Cerebellar cortex (tissue), 1 donor: ENCODE data around the gene TEAD3.
"Not testable (repeated sequence)": the region's sequence is repeated elsewhere in the genome, so short reads cannot be mapped to it uniquely, and the experiment has no call there.

Source experiments
- DNase-seq: peaks from one replicate; pipeline ENCODE4 v3.0.0-alpha.2; 2015; ENCODE audit warnings: low spot score

Gene TEAD3

DNA sequence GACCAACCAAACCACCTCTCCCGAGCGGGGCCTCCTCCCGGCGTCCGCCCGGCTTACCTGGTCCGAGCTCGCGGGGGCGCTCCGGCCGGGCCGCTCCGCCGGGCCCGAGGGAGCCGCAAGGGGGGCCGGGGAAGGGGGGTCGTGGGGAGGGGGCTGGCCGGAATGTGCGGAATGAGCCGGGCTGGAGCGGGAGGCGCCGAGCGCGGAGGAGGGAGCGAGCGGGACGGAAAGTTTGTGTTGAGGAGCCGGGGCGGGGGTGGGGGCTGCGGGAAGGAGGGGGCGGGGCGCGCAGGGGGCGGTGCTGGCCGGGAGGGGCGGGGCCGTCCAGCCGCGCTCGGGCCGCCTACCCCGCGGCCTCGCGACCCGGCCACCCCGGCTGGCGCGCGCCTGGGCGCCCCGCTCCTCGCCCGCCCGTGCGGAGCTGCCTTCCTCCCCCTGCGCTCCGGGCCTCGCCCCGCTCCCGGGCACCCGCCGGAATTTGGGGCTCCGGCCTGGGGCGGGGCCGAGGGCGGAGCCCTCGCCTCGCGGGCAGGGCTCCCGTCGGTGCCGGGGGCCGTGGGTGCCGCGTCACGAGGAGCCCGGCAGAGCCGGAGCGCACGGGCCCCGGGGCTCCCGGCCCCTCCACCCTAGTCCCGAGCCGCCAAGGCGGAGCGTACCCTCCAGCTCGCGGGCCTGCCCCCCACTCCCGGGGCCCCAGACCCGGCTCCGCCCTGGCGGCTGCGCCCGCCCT, at the start of gene TEAD3:
Gene TEAD3 (minus strand): TSS at position 239 of the 730 bp plus-strand sequence.
- no peak for DNase-seq

- DNase-seq = no peak
Observed at GRCh38 chr6:35544769-35545361, 48.0 kb upstream of the TEAD3 start.

DNA sequence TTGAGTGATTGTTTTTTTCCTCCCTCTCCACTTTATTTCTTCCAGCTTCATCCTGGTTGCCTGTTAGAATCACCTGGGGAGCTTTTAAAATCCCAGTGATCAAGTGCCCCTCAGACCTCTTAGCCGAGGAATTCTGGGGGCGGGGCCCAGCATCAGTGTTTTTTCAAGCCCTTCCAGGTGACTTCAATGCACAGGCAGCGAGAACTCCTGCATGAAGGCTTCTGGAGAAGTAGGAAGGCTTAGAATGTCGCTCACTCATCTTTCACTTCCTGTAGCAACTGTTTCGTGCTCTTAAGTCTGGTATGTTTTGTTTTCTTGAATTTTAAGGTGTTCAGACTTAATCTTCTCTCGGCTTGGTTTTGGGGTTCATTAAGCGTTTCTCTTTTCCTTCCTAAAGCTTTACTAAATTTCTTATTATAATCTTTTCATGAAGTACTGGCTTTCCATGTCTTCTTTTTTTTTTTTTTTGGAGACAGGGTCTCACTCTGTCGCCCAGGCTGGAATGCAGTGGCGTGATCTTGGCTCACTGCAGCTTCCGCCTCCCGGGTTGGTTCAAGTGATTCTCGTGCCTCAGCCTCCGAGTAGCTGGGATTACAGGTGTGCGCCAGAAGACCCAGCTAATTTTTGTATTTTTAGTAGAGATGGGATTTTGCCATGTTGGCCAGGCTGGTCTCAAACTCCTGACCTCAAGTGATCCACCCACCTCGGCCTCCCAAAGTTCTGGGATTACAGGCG, 46.7 kb upstream of the TEAD3 start:
- DNase-seq = no peak

DNA sequence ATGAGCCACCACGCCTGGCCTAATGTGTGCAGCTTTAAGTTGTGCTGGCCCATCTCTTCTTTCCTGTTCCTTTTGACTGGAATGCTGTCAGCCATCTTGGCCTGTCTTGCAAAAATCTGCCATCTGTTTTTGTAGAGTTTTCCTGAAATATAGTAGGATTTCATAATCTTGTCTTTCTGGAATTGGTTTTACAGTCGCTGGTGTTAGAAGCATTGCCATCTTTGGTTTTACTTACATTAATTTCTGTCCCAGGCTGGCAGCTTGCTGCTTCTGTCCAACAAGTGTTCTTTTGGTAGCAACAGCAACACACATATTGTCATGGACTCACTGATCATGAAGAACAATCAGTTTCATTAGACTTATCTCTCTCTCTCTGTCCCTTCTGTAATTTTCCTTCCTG, 45.0 kb upstream of the TEAD3 start:
- no peak for DNase-seq

GRCh38 chr6:35539223-35539622, 42.3 kb upstream of the TEAD3 start:
- DNase-seq = no peak

DNA sequence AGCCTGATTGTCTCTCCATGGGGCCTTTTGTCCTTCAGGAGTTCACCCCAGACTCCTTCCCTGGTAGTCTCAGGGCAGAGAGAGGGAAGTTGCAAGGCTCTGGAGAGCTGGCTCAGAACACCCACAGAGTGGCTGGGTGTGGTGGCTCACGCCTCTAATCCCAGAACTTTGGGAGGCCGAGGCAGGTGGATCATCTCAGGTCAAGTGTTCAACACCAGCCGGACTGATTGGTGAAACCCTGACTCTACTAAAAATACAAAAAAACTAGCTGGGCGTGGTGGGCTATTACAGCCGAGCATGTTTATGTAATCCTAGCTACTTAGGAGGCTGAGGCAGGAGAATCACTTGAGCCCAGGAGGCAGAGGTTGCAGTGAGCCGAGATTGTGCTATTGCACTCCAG, 39.0 kb upstream of the TEAD3 start:
- DNase-seq = not testable (repeated sequence)

DNA sequence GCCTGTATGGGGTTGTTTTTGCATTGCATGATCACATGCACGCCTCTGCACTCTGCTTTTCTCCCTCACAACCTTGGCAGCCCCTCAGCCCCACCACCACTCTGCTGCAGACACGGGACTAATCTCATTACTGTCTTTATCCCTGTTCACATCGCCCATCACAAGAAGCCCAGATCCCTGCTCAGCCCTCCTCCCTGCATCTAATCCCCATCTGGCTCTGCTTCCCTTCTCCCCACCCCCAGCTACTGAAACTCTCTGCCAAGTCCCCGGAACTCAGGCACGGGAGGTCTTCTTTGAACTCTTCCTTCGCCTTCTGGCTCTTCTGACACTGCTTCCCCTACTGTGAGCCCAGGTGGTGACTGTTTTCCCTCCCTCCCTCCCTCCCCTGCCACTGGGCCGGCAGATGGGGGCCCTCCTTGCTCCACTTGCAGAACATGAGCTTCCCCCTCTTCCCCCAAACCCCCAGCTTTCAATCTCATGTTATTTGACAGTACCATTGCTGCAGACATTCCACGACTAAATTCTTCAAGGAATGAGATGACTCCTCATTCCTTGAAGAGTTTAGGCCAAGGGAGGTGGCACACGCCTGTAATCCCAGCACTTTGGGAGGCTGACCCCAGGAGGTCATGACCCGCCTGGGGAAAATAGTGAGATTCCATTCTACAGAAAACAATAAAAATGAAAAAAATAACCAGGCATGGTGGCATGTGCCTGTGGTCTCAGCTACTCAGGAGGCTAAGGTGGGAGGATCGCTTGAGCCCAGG, 37.7 kb upstream of the TEAD3 start:
- DNase-seq = no peak

DNA sequence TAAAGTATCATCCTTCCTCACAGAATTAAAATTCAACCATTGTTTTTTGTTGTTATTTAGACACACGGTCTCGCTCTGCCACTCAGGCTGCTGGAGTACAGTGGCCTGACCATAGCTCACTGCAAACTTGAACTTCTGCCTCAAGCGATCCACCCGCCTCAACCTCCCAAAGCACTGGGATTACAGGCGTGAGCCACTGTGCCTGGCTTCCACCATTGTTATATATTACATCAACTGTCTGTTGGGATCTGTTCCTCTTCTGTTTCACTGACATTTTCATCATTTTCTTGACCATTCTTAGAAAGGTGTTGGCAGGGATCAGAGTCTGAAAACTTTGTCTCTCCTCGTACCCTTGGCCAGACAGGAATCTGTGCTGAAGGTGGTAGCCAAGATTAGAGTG, 37.1 kb upstream of the TEAD3 start:
- DNase-seq = no peak

GRCh38 chr6:35532126-35532525, 35.2 kb upstream of the TEAD3 start:
- DNase-seq = no peak

DNA sequence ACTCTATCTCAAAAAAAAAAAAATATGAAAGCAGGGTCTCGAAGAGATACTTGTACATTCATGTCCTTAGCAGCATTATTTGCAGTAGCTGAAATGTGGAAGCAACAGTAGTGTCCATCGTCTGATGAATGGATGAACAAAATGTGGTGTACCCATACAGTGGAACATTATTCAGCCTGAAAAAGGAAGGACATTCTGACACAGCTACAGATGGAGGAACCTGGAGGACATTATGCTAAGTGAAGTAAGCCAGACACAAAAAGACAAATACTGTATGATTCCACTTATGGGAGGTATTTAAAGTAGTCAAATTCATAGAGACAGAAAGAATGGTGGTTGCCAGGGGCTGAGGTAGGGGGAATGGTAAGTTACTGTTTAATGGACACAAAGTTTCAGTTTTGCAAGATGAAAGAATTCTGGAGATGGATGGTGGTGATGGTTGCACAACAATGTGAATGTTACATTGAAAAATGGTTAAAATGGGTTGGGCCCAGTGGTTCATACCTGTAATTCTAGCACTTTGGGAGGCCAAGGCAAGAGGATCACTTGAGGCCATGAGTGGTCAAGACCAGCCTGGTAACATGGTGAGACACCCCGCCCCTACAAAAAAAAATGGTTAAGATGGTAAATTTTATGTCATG, 27.6 kb upstream of the TEAD3 start:
- no peak for DNase-seq

GRCh38 chr6:35522660-35523658, 26.1 kb upstream of the TEAD3 start:
- peak; percentile 50 for DNase-seq

- no peak for DNase-seq
Observed at GRCh38 chr6:35522151-35522550, 25.3 kb upstream of the TEAD3 start.

GRCh38 chr6:35521235-35521634, 24.4 kb upstream of the TEAD3 start:
- DNase-seq = no peak

- DNase-seq = no peak
Observed at GRCh38 chr6:35519313-35520015, 22.6 kb upstream of the TEAD3 start.

DNA sequence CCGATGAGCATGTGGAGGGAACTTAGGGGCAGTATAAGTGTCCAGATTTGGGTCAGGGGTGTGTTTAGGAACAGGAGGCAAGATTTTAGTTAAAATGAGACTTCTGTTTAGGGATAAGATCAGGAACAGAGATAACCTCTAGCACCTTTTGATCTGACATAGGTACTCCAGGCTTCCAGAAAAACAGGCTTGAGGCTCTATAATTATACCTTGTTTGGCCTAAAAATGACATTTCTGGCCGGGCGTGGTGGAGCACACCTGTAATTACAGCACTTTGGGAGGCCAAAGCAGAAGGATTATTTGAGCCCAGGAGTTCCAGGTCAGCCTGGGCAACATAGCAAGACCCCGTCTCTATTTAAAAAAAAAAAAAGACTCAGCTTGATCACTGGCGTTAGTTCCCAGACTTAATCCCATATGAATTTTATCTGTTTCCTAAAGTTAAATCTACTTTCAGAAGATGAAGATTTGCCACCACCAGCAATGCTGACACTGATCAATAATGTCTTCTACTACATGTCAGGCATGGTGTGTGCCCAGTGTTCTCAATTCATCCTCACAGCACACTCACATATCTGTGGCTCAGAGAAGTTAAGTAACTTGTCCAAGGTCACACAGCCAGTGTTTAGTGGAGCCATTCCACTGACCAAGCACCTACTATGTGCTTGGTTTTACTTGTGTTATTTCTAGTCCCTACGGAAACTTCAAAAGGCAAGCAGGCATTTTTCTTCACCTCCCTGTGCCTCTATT, 21.9 kb upstream of the TEAD3 start:
- no peak for DNase-seq

GRCh38 chr6:35517978-35518377, 21.1 kb upstream of the TEAD3 start:
- not testable (repeated sequence) for DNase-seq

- no peak for DNase-seq
Observed at GRCh38 chr6:35516712-35517111, 19.8 kb upstream of the TEAD3 start.

DNA sequence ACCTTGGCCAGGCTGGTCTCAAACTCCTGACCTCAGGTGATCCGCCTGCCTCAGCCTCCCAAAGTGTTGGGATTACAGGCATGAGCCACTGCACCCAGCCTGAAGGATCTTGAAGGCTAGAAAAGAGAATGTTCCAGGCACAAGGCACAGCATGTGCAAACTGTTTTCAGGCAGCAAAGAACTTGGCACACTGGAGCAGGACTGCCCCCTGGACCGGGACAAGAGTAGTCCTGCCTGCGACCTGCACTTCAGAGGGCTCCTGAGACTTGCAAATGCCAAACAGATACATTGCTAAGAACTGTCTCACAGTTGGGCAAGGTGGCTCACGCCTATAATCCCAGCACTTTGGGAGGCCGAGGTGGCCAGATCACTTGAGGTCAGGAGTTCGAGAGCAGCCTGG, 19.1 kb upstream of the TEAD3 start:
- not testable (repeated sequence) for DNase-seq

- no peak for DNase-seq
Observed at GRCh38 chr6:35514587-35514986, 17.7 kb upstream of the TEAD3 start.
